Upper lobe of right lung (tissue), 1 donor: ENCODE measurements around the gene CTDSP1. TPM values are rescaled to one million over a fixed set of nuclear protein-coding genes. Genes with fewer than 3 reads are reported as not detected.

Experiments used
- ATAC-seq: fragments of 200-7000 bp; cut with Tn5 transposase; one replicate; pipeline ENCODE4 v1.9.1; 2020; ENCODE audit warnings: mild to moderate bottlenecking, moderate library complexity
- DNase-seq: peaks from one replicate; pipeline ENCODE4 v3.0.0-alpha.2; 2020
- H3K27ac ChIP-seq: fragments of 200-600 bp; one replicate; pipeline ENCODE4 v1.8.0; 2022
- H3K27me3 ChIP-seq: fragments of 200-600 bp; one replicate; pipeline ENCODE4 v1.8.0; 2022; ENCODE audit warnings: mild to moderate bottlenecking
- H3K36me3 ChIP-seq: fragments of 200-600 bp; one replicate; pipeline ENCODE4 v1.8.0; 2022
- H3K4me1 ChIP-seq: fragments of 200-600 bp; one replicate; pipeline ENCODE4 v1.8.0; 2022
- H3K4me3 ChIP-seq: fragments of 200-600 bp; one replicate; pipeline ENCODE4 v1.8.0; 2022; ENCODE audit warnings: mild to moderate bottlenecking
- H3K9me3 ChIP-seq: fragments of 200-600 bp; one replicate; pipeline ENCODE4 v1.8.0; 2022
- CTCF ChIP-seq: fragments of 200-600 bp; IDR thresholded peaks from one replicate; pipeline ENCODE4 v1.8.0; 2022; ENCODE audit warnings: antibody characterized with exemption
- intact Hi-C: fragments of 100-400 bp; cut with DNase I; formaldehyde crosslinking; loops from one replicate; pipeline ENCODE4 v1.11.0; 2022
- total RNA-seq: library from RNA; stranded (reverse); fragmentation: NEBNext Ultra II Directional; extraction: Animal tissue kit (Norgen Biotek cat#: 25700); gene quantifications from one replicate; pipeline ENCODE4 v1.2.1, GENCODE V29; 2021
- donor health status: DM: no; HTN: yes; CAD: no; lungs with severe emphysema.

CTDSP1 gene
- total RNA-seq, 1 donor from 2014 or later, result 169 TPM

DNA sequence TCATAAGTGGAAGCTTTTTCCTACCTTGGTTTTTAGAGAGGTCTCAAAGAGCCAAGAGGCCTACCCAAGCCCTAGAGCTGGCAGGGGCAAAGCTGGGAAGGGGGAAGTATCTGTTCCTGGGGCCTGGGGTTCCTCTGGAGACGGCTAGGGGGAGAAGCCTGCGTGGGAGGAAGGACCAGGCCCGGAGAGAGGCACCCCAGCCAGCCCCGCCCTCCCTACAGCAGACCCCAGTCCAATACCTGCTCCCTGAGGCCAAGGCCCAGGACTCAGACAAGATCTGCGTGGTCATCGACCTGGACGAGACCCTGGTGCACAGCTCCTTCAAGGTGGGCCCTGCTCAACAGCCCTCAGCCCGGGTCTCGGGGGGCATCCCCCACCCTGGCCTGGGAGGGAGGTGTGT lies 2.2 kb downstream of the CTDSP1 start:
- Histone ChIP-seq H3K4me3 (peak overlapping the region; percentile 79), H3K27me3 (no peaks in the 10 kb centered on the region), H3K9me3 (no peaks in the 10 kb centered on the region), H3K27ac (peak overlapping the region; percentile 100), H3K4me1 (peaks cover 41% of the 10 kb centered on the region), H3K36me3 (peaks cover 41% of the 10 kb centered on the region)
- ATAC-seq (no peak), DNase-seq (peak; percentile 68)
- TF ChIP-seq CTCF, result no peak
- intact Hi-C loops, result no loop called here

DNA sequence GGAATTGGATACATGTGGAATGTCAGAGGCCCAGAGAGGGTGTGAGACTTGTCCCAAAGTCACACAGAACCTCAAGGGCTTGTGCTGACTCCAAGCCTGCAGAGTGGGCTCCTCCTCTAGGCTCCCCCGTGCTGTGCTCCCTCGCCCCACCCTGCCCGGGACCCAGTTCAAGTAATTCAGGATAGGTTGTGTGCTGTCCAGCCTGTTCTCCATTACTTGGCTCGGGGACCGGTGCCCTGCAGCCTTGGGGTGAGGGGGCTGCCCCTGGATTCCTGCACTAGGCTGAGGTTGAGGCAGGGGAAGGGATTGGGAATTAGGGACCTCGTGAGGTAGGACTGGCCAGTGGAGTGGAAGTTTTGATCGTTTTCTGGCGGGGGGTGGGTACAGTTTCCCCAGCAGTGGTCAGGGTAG lies 2.8 kb downstream of the CTDSP1 start:
- intact Hi-C loops, result no loop called here
- H3K9me3 ChIP-seq, result no peaks in the 10 kb centered on the region
- peaks cover 41% of the 10 kb centered on the region for H3K4me1 ChIP-seq
- H3K4me3 ChIP-seq, result peak overlapping the region; percentile 79
- no peak for TF ChIP-seq CTCF
- ATAC-seq, result no peak
- DNase-seq, result no peak
- peak overlapping the region; percentile 100 for H3K27ac ChIP-seq
- no peaks in the 10 kb centered on the region for H3K27me3 ChIP-seq
- H3K36me3 ChIP-seq, result peaks cover 41% of the 10 kb centered on the region

DNA sequence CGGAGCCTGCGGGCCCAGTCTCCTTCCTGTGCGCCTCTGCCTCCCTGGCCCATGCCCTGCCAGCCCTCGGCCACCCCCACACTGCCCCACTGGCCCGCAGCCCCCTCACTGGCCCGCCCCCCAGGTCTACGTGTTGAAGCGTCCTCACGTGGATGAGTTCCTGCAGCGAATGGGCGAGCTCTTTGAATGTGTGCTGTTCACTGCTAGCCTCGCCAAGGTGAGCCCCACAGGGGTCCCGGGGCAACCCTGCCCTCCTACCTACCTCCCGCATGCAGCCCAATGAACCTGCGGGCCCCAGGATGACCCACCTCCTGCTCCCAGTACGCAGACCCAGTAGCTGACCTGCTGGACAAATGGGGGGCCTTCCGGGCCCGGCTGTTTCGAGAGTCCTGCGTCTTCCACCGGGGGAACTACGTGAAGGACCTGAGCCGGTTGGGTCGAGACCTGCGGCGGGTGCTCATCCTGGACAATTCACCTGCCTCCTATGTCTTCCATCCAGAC lies 3.3 kb downstream of the CTDSP1 start:
- TF ChIP-seq CTCF, result no peak
- DNase-seq, result peak; percentile 66
- no peaks in the 10 kb centered on the region for H3K27me3 ChIP-seq
- no peak overlapping the region for H3K4me3 ChIP-seq
- intact Hi-C loops, result no loop called here
- peaks cover 44% of the 10 kb centered on the region for H3K4me1 ChIP-seq
- ATAC-seq, result no peak
- no peak overlapping the region for H3K27ac ChIP-seq
- H3K9me3 ChIP-seq, result no peaks in the 10 kb centered on the region
- peaks cover 41% of the 10 kb centered on the region for H3K36me3 ChIP-seq

DNA sequence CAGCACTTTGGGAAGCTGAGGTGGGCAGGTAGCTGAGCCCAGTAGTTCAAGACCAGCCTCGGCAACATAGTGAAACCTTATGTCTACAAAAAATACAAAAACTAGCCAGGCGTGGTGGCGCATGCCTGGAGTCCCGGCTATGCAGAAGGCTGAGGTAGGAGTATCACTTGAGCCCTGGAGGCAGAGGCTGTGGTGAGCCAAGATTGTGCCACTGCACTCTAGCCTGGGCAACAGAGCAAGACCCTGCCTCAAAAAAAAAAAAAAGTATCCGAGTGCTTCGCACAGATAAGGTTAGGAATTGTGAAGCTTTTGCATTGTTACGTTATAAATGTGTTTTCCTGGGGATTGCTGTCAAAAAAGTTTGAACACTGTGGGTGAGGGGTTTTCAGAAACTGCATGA lies 4.1 kb downstream of the CTDSP1 start:
- H3K27me3 ChIP-seq, result no peaks in the 10 kb centered on the region
- no peak for ATAC-seq
- peaks cover 41% of the 10 kb centered on the region for H3K36me3 ChIP-seq
- no peaks in the 10 kb centered on the region for H3K9me3 ChIP-seq
- H3K27ac ChIP-seq, result no peak overlapping the region
- TF ChIP-seq CTCF, result no peak
- no peak for DNase-seq
- intact Hi-C loops, result no loop called here
- peaks cover 44% of the 10 kb centered on the region for H3K4me1 ChIP-seq
- H3K4me3 ChIP-seq, result no peak overlapping the region

GRCh38 chr2:218404351-218405085 lies 4.8 kb downstream of the CTDSP1 start:
- peaks cover 41% of the 10 kb centered on the region for H3K36me3 ChIP-seq
- H3K27ac ChIP-seq, result no peak overlapping the region
- peaks cover 44% of the 10 kb centered on the region for H3K4me1 ChIP-seq
- TF ChIP-seq CTCF, result no peak
- intact Hi-C loops, result no loop called here
- H3K4me3 ChIP-seq, result no peak overlapping the region
- DNase-seq (no peak), ATAC-seq (no peak)
- H3K27me3 ChIP-seq, result no peaks in the 10 kb centered on the region
- H3K9me3 ChIP-seq, result no peaks in the 10 kb centered on the region
